Astrocyte of the cerebellum (primary cell): ENCODE data around the gene HAL.

Experiments used
- DNase-seq: peaks from one replicate; pipeline ENCODE4 v3.0.0-alpha.2; 2011; ENCODE audit warnings: low read depth
- H3K4me3 ChIP-seq: 2 replicates; pipeline ENCODE4 v1.5.1; 2011; ENCODE audit warnings: mild to moderate bottlenecking, low read depth, low read length, moderate library complexity
- CTCF ChIP-seq: IDR thresholded peaks from 2 replicates; pipeline ENCODE4 v1.5.1; 2012; ENCODE audit warnings: low read length, low read depth, moderate library complexity, mild to moderate bottlenecking; ENCODE audit errors: missing control alignments
- in situ Hi-C: cut with HindIII; loops from 2 replicates; pipeline ENCODE4 v1.10.0; 2017; ENCODE audit warnings: low sequenced_read_pairs

HAL gene

GRCh38 chr12:96015672-96016071, 19.5 kb upstream of the HAL start:
- peak; percentile 62 for TF ChIP-seq CTCF
- peak; percentile 15 for DNase-seq
- in situ Hi-C loops = no loop called here
- H3K4me3 ChIP-seq = no peak overlapping the region

GRCh38 chr12:96014943-96015599, 18.9 kb upstream of the HAL start:
- TF ChIP-seq CTCF = no peak
- DNase-seq = no peak
- in situ Hi-C loops = no loop called here
- H3K4me3 ChIP-seq = no peak overlapping the region

- in situ Hi-C loops = no loop called here
- no peak for TF ChIP-seq CTCF
- no peak for DNase-seq
- H3K4me3 ChIP-seq = no peak overlapping the region
Observed at GRCh38 chr12:96007729-96008128, 11.6 kb upstream of the HAL start.

GRCh38 chr12:96006727-96007126, 10.6 kb upstream of the HAL start:
- no peak for DNase-seq
- in situ Hi-C loops = no loop called here
- H3K4me3 ChIP-seq = no peak overlapping the region
- TF ChIP-seq CTCF = no peak

- DNase-seq = no peak
- in situ Hi-C loops = no loop called here
- no peak overlapping the region for H3K4me3 ChIP-seq
- no peak for TF ChIP-seq CTCF
Observed at GRCh38 chr12:96000858-96001257, 4.7 kb upstream of the HAL start.

GRCh38 chr12:95999484-95999883, 3.3 kb upstream of the HAL start:
- no peak for DNase-seq
- in situ Hi-C loops = no loop called here
- no peak for TF ChIP-seq CTCF
- no peak overlapping the region for H3K4me3 ChIP-seq
